GM12878 (cell line): ENCODE results near the gene TAX1BP1. TPM values are rescaled to one million over a fixed set of nuclear protein-coding genes. Genes with fewer than 3 reads are reported as not detected.

ENCODE experiments used
- ATAC-seq: fragments of 200-7000 bp; cut with Tn5 transposase; 3 replicates; pipeline ENCODE4 v1.9.1; 2020; ENCODE audit warnings: mild to moderate bottlenecking, moderate library complexity
- BruUV-seq: library from RNA; stranded (reverse); fragments of 400-500 nt; replicated peaks from 2 replicates; lab custom pipeline; 2021; lab: Mats Ljungman, UMichigan
- CTCF ChIA-PET: fragments of 300-600 bp; sonication (Branson Sonifier 250); formaldehyde crosslinking; extraction: SDS; loops from one replicate; lab custom pipeline; 2021; ENCODE audit warnings: inconsistent platforms; lab: Yijun Ruan, JAX
- POLR2A ChIA-PET: fragments of 350-600 bp; formaldehyde crosslinking; extraction: SDS; loops from one replicate; lab custom pipeline; 2021; ENCODE audit warnings: inconsistent platforms; lab: Charles Lee
- RAD21 ChIA-PET: fragments of 300-600 bp; sonication (Branson Sonifier 250); formaldehyde crosslinking; loops from one replicate; lab custom pipeline; 2023; ENCODE audit warnings: antibody characterized with exemption; ENCODE audit not compliant: unreplicated experiment; lab: Charles Lee
- SMC1A ChIA-PET: fragments of 300-600 bp; sonication (Branson Sonifier 250); formaldehyde crosslinking; loops from one replicate; lab custom pipeline; 2023; ENCODE audit not compliant: unreplicated experiment, uncharacterized antibody; lab: Charles Lee
- DNase-seq: peaks from one replicate; pipeline ENCODE4 v3.0.0-alpha.2; 2011; ENCODE audit warnings: low read depth, low spot score
- FAIRE-seq: peaks from 3 replicates; lab custom pipeline; 2011; peaks lifted over from hg19 to GRCh38; lab: Jason Lieb, UNC
- H2AFZ ChIP-seq: 2 replicates; pipeline ENCODE4 v1.6.0; 2011; ENCODE audit warnings: low read depth, low read length, control low read depth; ENCODE audit not compliant: control insufficient read depth
- H3K27ac ChIP-seq: 2 replicates; pipeline ENCODE4 v1.5.1; 2011; ENCODE audit warnings: control low read depth; ENCODE audit not compliant: control insufficient read depth, insufficient read depth
- H3K27me3 ChIP-seq, 2 experiments: replicated peaks in 1 of 2; 2 replicates each; pipeline versions ENCODE4 v1.6.0 to v1.6.1; 2011; ENCODE audit warnings: low read length in 1 of 2; ENCODE audit not compliant: control insufficient read depth in 2 of 2, insufficient read depth in 2 of 2
- H3K36me3 ChIP-seq, 2 experiments: 2 replicates each; pipeline ENCODE4 v1.5.1; 2011; ENCODE audit warnings: low read length in 1 of 2; ENCODE audit not compliant: control insufficient read depth in 2 of 2, insufficient read depth in 2 of 2
- H3K4me1 ChIP-seq: 2 replicates; pipeline ENCODE4 v1.6.1; 2011; ENCODE audit warnings: mild to moderate bottlenecking, low read length, moderate library complexity, mixed read lengths; ENCODE audit not compliant: control insufficient read depth, insufficient read depth
- H3K4me2 ChIP-seq: 2 replicates; pipeline ENCODE4 v1.6.0; 2011; ENCODE audit warnings: control low read depth; ENCODE audit not compliant: control insufficient read depth, insufficient read depth
- H3K4me3 ChIP-seq: fragments of 200-600 bp; sonication (generic); 2 replicates; pipeline ENCODE4 v1.5.1; 2016
- H3K79me2 ChIP-seq: 2 replicates; pipeline ENCODE4 v1.6.0; 2011; ENCODE audit warnings: low read length; ENCODE audit not compliant: control insufficient read depth, insufficient read depth
- H3K9ac ChIP-seq: 2 replicates; pipeline ENCODE4 v1.8.0; 2011; ENCODE audit warnings: low read length, control low read depth, mixed read lengths; ENCODE audit not compliant: control insufficient read depth, insufficient read depth
- H3K9me3 ChIP-seq: replicated peaks from 3 replicates; pipeline ENCODE4 v1.5.1; 2011; ENCODE audit warnings: mild to moderate bottlenecking, low read length; ENCODE audit not compliant: control insufficient read depth, insufficient read depth
- H4K20me1 ChIP-seq: 2 replicates; pipeline ENCODE4 v1.6.0; 2011; ENCODE audit not compliant: control insufficient read depth, insufficient read depth
- BCL11A ChIP-seq: IDR thresholded peaks from 2 replicates; pipeline ENCODE4 v1.6.1; 2011; ENCODE audit warnings: low read depth, low read length
- ETV6 ChIP-seq, 2 experiments: fragments of 450-650 bp in 1 of 2; IDR thresholded peaks in 1 of 2; conservative IDR thresholded peaks in 1 of 2; 2 replicates each; pipeline ENCODE4 v1.6.1; 2014; ENCODE audit warnings: antibody characterized with exemption in 1 of 2, borderline replicate concordance in 1 of 2, low read depth in 1 of 2, mild to moderate bottlenecking in 1 of 2, moderate library complexity in 1 of 2
- FOXK2 ChIP-seq: fragments of 450-650 bp; IDR thresholded peaks from 2 replicates; pipeline ENCODE4 v1.6.1; 2017; ENCODE audit warnings: mild to moderate bottlenecking, moderate library complexity
- GABPA ChIP-seq: IDR thresholded peaks from 2 replicates; pipeline ENCODE4 v1.6.1; 2014; ENCODE audit warnings: antibody characterized with exemption, low read depth, mild to moderate bottlenecking, inconsistent platforms
- HDAC2 ChIP-seq: fragments of 200-600 bp; sonication (generic); IDR thresholded peaks from 2 replicates; pipeline ENCODE4 v1.6.1; 2017
- MTA3 ChIP-seq: IDR thresholded peaks from 2 replicates; pipeline ENCODE4 v1.6.1; 2012; ENCODE audit warnings: low read length, inconsistent platforms, borderline replicate concordance
- MXI1 ChIP-seq: fragments of 150-350 bp; IDR thresholded peaks from 2 replicates; pipeline ENCODE4 v1.6.1; 2011; ENCODE audit warnings: low read depth, mild to moderate bottlenecking, inconsistent platforms, low read length, improper control_type of control experiment
- POLR2AphosphoS5 ChIP-seq: IDR thresholded peaks from 2 replicates; pipeline ENCODE4 v1.6.1; 2011; ENCODE audit warnings: mild to moderate bottlenecking, low read length, inconsistent platforms
- STAT1 ChIP-seq: fragments of 450-650 bp; conservative IDR thresholded peaks from 2 replicates; pipeline ENCODE4 v1.6.1; 2014; ENCODE audit warnings: antibody characterized with exemption, mild to moderate bottlenecking
- ZNF207 ChIP-seq: fragments of 450-650 bp; IDR thresholded peaks from 2 replicates; pipeline ENCODE4 v1.6.1; 2014; ENCODE audit warnings: antibody characterized with exemption, mild to moderate bottlenecking, borderline replicate concordance
- WGBS: methylation state at CpG from one replicate; pipeline ENCODE4 v1.1.6; 2016; ENCODE audit warnings: low lambda C conversion rate; ENCODE audit not compliant: insufficient replicate concordance, insufficient coverage; ENCODE audit errors: missing lambda C conversion rate; 5-methylcytosine and 5-hydroxymethylcytosine counted together
- in situ Hi-C: fragments of 300-500 bp; cut with MboI; formaldehyde crosslinking; loops from 9 replicates; pipeline ENCODE4 v1.14.3; 2018; ENCODE audit warnings: mixed read lengths
- intact Hi-C: fragments of 100-400 bp; cut with micrococcal nuclease; formaldehyde crosslinking; loops from one replicate; pipeline ENCODE4 v1.14.2; 2022; ENCODE audit not compliant: unreplicated experiment
- polyA plus RNA-seq, 11 experiments: library from polyadenylated mRNA; depleted of rRNA in 4 of 11; unstranded in 6 of 11; stranded (reverse) in 5 of 11; fragments of >200 nt; fragmentation: Nextera tagmentation in 4 of 11; fragmentation: Illumina TruSeq in 1 of 11; extraction: Ambion mirVana in 4 of 11; extraction: Trizol in 1 of 11; gene quantifications; 1 replicate in 1 of 11; 2 replicates in 10 of 11; pipeline versions ENCODE4 v1.2.1 to v1.2.3, GENCODE V29; 2011 to 2016; ENCODE audit warnings: inconsistent platforms in 2 of 11, missing spikeins in 2 of 11, low read depth in 1 of 11
- total RNA-seq, 4 experiments: library from RNA; depleted of rRNA in 3 of 4; stranded (reverse); fragments of >200 nt in 3 of 4; fragmentation: Illumina TruSeq in 1 of 4; extraction: Trizol in 1 of 4; gene quantifications; 2 replicates each; pipeline versions ENCODE4 v1.2.1 to v1.2.3, GENCODE V29; 2013 to 2021
- TF ChIP-seq, protein P1 (sequence below): fragments of 450-650 bp; IDR thresholded peaks from 2 replicates; pipeline ENCODE4 v1.6.1; 2016; ENCODE audit warnings: mild to moderate bottlenecking

The TAX1BP1 gene
- total and polyA plus RNA-seq, 10 of the 15 experiments (the other 5 are each of a cell fraction or from before 2014, with no cell fraction given) = 30.8 to 105 (median 52.0) TPM

DNA sequence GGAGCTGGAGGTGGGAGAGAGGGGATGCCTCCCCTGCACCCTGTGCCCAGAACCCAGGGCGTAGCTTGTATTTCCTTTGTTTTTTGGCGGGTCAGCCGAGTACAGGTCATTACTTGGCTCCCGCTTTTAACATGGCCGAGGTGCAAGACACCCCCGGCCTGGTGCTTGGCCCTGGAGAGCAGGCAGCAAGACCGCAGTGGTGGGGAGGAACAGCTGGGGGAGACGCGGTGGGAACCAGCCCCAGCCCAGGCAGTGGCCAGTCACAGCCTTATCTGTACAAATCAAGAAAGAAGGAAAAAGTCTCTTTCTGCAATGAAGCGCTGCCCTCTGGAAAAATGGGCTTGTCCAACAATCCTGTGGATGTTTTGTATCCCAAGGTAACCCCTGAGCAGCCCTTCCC, 99.1 kb downstream of the TAX1BP1 start:
- POLR2A ChIA-PET = no interaction called here
- in situ Hi-C loops = no loop called here
- WGBS = 83% methylated on average over 10 of the region's 10 CpGs

More for the DNA sequence above, 99.1 kb downstream of the TAX1BP1 start:
- DNase-seq (no peak), ATAC-seq (no peak), FAIRE-seq (no peak)
- Histone ChIP-seq H3K36me3 (no peaks in the 10 kb centered on the region), H4K20me1 (no peaks in the 10 kb centered on the region), H3K9me3 (no peaks in the 10 kb centered on the region), H3K79me2 (no peaks in the 10 kb centered on the region), H3K4me2 (no peak overlapping the region), H3K27me3 (no peaks in the 10 kb centered on the region), H2AFZ (no peak overlapping the region), H3K27ac (no peak overlapping the region), H3K4me3 (no peak overlapping the region), H3K9ac (no peak overlapping the region), H3K4me1 (no peaks in the 10 kb centered on the region)
- no peak for TF ChIP-seq STAT1
- no peak for TF ChIP-seq BCL11A
- TF ChIP-seq POLR2AphosphoS5 = no peak
- no peak for TF ChIP-seq GABPA
- TF ChIP-seq, protein P1, sequence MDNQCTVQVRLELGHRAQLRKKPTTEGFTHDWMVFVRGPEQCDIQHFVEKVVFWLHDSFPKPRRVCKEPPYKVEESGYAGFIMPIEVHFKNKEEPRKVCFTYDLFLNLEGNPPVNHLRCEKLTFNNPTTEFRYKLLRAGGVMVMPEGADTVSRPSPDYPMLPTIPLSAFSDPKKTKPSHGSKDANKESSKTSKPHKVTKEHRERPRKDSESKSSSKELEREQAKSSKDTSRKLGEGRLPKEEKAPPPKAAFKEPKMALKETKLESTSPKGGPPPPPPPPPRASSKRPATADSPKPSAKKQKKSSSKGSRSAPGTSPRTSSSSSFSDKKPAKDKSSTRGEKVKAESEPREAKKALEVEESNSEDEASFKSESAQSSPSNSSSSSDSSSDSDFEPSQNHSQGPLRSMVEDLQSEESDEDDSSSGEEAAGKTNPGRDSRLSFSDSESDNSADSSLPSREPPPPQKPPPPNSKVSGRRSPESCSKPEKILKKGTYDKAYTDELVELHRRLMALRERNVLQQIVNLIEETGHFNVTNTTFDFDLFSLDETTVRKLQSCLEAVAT = no peak
- no peak for TF ChIP-seq MTA3
- TF ChIP-seq HDAC2 = no peak
- no peak for TF ChIP-seq MXI1
- TF ChIP-seq FOXK2 = no peak
- TF ChIP-seq ZNF207 = no peak
- TF ChIP-seq ETV6 (conservative IDR thresholded peaks at IDR 0.05 in 1 of 2, IDR thresholded peaks at IDR 0.05 in 1 of 2; ENCODE audit: borderline replicate concordance in 1 of 2, low read depth in 1 of 2) = no peak
- ChIA-PET CTCF (interaction anchor here (1.5 kb wide), 1 partner anchor 81 kb away, joined by 6 read pairs; no protein-coding TSS in a partner anchor), RAD21 (no interaction called here), SMC1A (interaction anchor here (1.0 kb wide), 1 partner anchor 42 kb away, joined by 3 read pairs; no protein-coding TSS in a partner anchor)
- intact Hi-C loops = no loop called here
- BruUV-seq = no TSS peak
